ENCODE measurements around the gene FCER2.
A peak's percentile ranks its signal among the peaks of the same experiment; 100 is the strongest.

The FCER2 gene

DNA sequence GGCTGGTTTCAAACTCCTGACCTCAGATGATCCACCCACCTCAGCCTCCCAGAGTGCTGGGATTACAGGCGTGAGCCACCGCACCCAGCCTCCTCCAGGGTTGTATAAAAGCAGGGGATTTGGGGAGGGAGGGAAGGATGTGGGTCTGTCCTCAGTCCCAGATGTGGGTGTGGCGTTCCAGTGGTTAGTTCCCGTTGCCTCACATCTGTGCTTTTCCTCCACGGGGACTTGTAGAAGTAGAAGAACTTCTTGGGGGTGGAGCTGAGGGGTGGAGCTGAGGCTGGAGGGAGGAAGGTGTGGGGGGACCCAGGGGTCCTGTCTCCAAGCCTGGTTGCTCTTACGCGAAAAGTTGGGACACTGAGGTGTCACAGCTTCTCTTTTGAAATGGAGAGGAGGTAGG is 25.6 kb downstream of the FCER2 start:
- DNase-seq = peak; percentile 96

- DNase-seq = peak; percentile 99
Measured at GRCh38 chr19:7674010-7675005, 27.6 kb downstream of the FCER2 start.

DNA sequence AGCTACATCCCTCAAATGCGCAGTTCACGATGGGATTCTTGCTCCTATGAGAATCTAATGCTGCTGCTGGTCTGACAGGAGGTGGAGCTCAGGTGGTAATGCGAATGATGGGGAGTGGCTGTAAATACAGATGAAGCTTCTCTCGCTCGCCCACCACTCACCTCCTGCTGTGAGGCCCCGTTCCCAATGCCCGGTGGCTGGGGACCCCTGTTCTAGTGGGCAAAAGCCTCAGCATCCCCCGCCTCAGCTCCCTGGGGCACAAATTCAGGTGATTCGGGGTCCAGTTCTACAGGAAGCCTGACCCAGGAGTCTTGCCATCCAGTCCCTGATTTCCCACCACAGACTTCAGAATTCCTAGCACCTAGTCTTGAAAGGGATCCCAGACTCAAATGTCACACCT is 29.4 kb downstream of the FCER2 start:
- no peak for DNase-seq

GRCh38 chr19:7670790-7671189 is 31.1 kb downstream of the FCER2 start:
- DNase-seq = no peak

- DNase-seq = no peak
Measured at GRCh38 chr19:7670150-7670783, 31.7 kb downstream of the FCER2 start.

- DNase-seq = no peak
Measured at GRCh38 chr19:7669641-7670040, 32.3 kb downstream of the FCER2 start.

DNA sequence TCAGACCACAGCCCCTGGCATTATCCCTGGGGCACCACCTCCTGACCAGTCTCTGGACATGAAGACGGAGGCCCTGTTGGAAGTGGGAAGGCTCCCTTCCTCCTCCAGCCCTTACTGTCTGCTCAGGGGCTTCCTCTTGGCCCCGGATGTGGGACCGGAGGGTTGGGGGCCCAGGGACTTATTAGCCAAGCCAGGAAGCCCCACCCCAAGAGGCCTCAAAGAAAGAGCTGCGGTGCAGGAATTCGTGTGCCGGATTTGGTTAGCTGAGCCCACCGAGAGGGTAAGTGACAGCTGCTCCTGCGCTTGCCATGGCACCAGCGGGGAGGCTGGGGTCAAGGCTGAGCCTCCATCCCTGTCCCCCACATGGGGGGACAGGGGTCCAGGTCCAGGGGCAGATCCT is 33.1 kb downstream of the FCER2 start, which contains the start of gene RETN:
Gene RETN, plus strand, starts transcription at position 208 of the 400 bp plus-strand sequence. CDS start 278 bp downstream, outside the sequence.
- DNase-seq = peak; percentile 7

- no peak for DNase-seq
Measured at GRCh38 chr19:7665076-7665475, 36.9 kb downstream of the FCER2 start.

DNA sequence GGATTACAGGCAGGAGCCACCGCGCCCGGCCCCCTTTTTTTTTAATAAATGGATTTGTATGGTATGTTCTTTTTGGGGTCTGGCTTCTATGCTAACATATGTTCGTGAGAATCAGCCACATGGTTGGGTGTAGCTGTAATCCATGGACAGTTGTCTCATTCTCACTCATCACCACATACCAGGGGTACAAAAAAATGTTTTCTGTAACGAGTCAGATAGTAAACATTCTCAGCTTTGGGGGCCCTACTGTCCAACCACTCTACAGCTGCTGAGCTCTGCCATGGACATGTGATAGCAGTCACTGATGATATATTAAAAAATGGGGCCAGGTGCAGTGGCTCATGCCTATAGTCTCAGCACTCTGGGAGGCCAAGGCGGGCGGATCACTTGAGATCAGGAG is 38.2 kb downstream of the FCER2 start:
- DNase-seq = no peak

- DNase-seq = no peak
Measured at GRCh38 chr19:7662657-7663056, 39.3 kb downstream of the FCER2 start.

DNA sequence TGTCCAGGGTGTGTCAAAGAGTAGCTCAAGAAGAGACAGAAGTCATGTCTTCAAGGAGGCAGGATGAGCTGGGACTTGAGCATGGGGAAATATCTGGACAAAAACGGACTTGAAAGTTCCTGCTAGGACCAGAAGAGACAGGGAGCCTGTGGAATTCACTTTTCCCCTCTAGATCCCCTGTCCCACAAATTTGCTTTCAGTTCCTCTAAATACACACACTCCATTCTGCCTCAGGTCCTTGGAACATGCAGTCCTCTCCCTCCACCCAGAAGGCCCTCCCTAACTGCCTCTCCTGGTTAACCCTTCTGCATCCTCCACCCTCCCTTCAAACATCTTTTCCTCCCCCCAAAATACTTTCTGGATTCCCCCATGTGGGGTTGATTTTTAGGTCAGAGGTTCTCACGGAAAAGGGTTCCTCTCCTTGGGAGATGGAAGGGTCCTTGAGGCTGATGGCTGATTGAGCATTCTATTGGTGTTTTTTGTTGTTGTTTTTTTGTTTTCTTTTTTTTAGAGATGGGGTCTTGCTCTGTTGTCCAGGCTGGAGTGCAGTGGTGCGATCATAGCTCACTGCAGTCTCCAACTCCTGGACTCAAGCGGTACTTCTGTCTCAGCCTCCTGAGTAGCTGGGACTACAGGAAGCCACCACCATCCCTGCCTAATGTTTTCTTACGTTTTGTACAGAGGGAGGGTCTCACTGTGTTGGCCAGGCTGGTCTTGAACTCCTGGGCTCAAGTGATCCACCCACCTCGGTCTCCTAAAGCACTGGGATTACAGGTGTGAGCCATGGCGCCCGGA is 40.0 kb downstream of the FCER2 start:
- no peak for DNase-seq

- DNase-seq = no peak
Measured at GRCh38 chr19:7658219-7658686, 43.7 kb downstream of the FCER2 start.

- peak; percentile 94 for DNase-seq
Measured at GRCh38 chr19:7657131-7657751, 44.7 kb downstream of the FCER2 start.

DNA sequence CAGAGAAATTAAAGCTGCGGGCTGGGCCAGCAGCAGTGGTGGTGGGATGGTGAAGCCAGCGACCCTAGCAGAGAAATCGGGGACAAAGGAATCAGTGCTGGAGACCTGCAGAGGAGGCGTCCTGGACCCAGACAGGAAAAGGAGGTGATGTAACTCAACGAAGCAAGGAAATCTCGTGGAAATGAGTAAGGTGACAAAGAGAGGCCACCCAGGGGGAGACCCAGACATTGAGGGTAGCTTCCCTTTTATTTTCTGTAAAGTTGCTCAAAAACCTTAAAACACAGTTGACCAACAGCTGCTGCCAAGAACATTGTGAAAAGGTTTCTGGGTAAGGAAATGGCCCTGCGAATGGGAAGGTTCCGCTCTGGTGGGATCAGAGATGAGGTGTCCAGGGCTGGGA is 46.4 kb downstream of the FCER2 start:
- DNase-seq = peak; percentile 92

- DNase-seq = no peak
Measured at GRCh38 chr19:7654401-7654800, 47.5 kb downstream of the FCER2 start.

- peak; percentile 95 for DNase-seq
Measured at GRCh38 chr19:7652061-7652641, 49.8 kb downstream of the FCER2 start.

DNA sequence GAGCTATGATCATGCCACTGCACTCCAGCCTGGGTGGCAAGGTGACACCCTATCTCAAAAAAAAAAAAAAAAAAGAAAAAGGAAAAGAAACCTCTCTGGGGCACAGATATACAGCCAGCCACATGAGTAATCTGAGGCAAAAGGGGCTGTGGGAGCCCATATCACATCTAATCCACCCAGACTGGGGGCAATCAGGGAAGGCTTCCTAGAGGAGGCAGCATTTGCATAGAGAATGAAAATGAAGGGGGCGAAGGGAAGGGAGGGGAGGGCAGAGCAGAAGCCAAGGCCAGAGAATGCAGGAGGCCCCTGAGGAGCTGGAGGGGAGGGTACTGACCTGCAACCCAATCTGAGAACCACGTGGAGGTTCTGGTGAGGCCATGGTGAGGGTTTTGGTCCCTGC is 51.8 kb downstream of the FCER2 start:
- DNase-seq = no peak

- DNase-seq = no peak
Measured at GRCh38 chr19:7648265-7649014, 53.5 kb downstream of the FCER2 start.

DNA sequence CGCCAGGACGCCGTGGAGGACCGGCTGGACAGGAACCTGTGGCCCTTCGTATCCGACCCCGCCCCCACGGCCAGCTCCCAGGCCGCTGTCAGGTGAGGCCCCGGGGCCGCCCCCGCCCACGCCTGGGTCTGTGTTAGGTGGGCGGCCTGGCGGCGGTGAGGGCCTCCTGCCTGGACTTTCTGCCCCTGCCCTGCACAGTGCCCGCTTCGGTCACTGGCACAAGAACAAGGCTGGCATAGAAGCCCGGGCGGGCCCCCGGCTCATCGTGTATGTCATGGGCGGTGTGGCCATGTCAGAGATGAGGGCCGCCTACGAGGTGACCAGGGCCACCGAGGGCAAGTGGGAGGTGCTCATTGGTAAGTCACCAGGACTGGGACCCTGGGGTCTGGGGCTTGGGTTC is 54.8 kb downstream of the FCER2 start:
- DNase-seq = no peak

DNA sequence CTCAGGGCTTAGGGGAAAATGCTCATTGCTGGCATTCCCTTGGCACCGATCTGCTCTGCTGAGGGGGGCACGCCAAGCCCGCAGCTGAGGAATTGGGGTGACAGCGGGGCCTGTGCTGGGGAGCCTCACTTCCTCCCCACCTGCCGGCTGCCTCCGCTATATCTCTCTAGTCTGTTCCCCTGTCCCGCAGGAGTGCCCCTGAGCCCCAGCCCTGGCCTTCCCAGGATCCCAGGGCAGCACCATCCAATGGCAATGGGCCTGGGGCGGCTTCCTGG is 55.6 kb downstream of the FCER2 start:
- no peak for DNase-seq

GRCh38 chr19:7645656-7646425 is 56.1 kb downstream of the FCER2 start:
- DNase-seq = no peak

Data from GF-D8 (cell line).